Fibroblast of lung (primary cell): ENCODE measurements around the gene DIPK2A. TPM values are rescaled to one million over a fixed set of nuclear protein-coding genes. Genes with fewer than 3 reads are reported as not detected.

Source experiments
- DNase-seq, 2 donors: peaks; one replicate each; pipeline versions ENCODE4 v3.0.0 to v3.0.0-alpha.2; 2010; ENCODE audit warnings: low read depth in 2 of 2
- H2AFZ ChIP-seq: 2 replicates; pipeline ENCODE4 v1.5.1; 2012; ENCODE audit warnings: low read length, control low read depth, inconsistent platforms
- H3K27ac ChIP-seq: 2 replicates; pipeline ENCODE4 v1.5.1; 2011; ENCODE audit warnings: low read length, control low read depth; ENCODE audit not compliant: insufficient read depth
- H3K27me3 ChIP-seq: 2 replicates; pipeline ENCODE4 v1.5.1; 2011; ENCODE audit warnings: mild to moderate bottlenecking, low read length; ENCODE audit not compliant: control insufficient read depth, insufficient read depth
- H3K36me3 ChIP-seq: 2 replicates; pipeline ENCODE4 v1.5.1; 2011; ENCODE audit warnings: low read length; ENCODE audit not compliant: control insufficient read depth, insufficient read depth
- H3K4me1 ChIP-seq: 2 replicates; pipeline ENCODE4 v1.5.1; 2011; ENCODE audit warnings: low read length; ENCODE audit not compliant: control insufficient read depth, insufficient read depth; ENCODE audit errors: extremely low read depth
- H3K4me2 ChIP-seq: 2 replicates; pipeline ENCODE4 v1.5.1; 2011; ENCODE audit warnings: low read length, control low read depth; ENCODE audit not compliant: insufficient read depth; ENCODE audit errors: extremely low read depth
- H3K4me3 ChIP-seq, 4 experiments: fragments of 200-600 bp in 1 of 4; sonication (generic) in 1 of 4; replicated peaks in 1 of 4; 2 replicates each; pipeline ENCODE4 v1.5.1; 2011 to 2016; ENCODE audit warnings: low read length in 4 of 4, low read depth in 3 of 4, mild to moderate bottlenecking in 3 of 4, control low read depth in 2 of 4, inconsistent platforms in 1 of 4, mixed read lengths in 1 of 4; ENCODE audit not compliant: insufficient read depth in 1 of 4; ENCODE audit errors: control extremely low read depth in 1 of 4
- H3K79me2 ChIP-seq: 2 replicates; pipeline ENCODE4 v1.5.1; 2012; ENCODE audit warnings: mild to moderate bottlenecking, low read length, inconsistent platforms; ENCODE audit not compliant: control insufficient read depth, insufficient read depth
- H3K9ac ChIP-seq: 2 replicates; pipeline ENCODE4 v1.5.1; 2011; ENCODE audit warnings: mild to moderate bottlenecking, low read length, control low read depth; ENCODE audit not compliant: insufficient read depth
- H3K9me3 ChIP-seq: 2 replicates; pipeline ENCODE4 v1.5.1; 2012; ENCODE audit warnings: low read depth, low read length; ENCODE audit not compliant: control insufficient read depth, insufficient read depth
- H4K20me1 ChIP-seq: 2 replicates; pipeline ENCODE4 v1.5.1; 2011; ENCODE audit warnings: low read length; ENCODE audit not compliant: control insufficient read depth, insufficient read depth; ENCODE audit errors: extremely low read depth
- EZH2 ChIP-seq: IDR thresholded peaks from 2 replicates; pipeline ENCODE4 v1.5.1; 2012; ENCODE audit warnings: low read length, control low read depth, mild to moderate bottlenecking; ENCODE audit errors: missing control alignments
- polyA plus RNA-seq, 2 donors: library from polyadenylated mRNA; depleted of rRNA in 1 of 2; stranded (reverse) in 1 of 2; unstranded in 1 of 2; fragments of >200 nt; gene quantifications; 2 replicates each; pipeline ENCODE4 v1.2.1, GENCODE V29; 2011 to 2012; ENCODE audit warnings: missing spikeins in 1 of 2
- total RNA-seq: library from RNA; depleted of rRNA; stranded (reverse); fragments of >200 nt; gene quantifications from 2 replicates; pipeline ENCODE4 v1.2.1, GENCODE V29; 2014
- TF ChIP-seq, protein P1 (sequence below), 2 donors: IDR thresholded peaks in 1 of 2; conservative IDR thresholded peaks in 1 of 2; 1 replicate in 1 of 2; 2 replicates in 1 of 2; pipeline ENCODE4 v1.5.1; 2011 to 2012; ENCODE audit warnings: low read length in 2 of 2, control low read depth in 1 of 2, inconsistent platforms in 1 of 2, low read depth in 1 of 2, mild to moderate bottlenecking in 1 of 2

DIPK2A gene
- total and polyA plus RNA-seq, 2 donors (not counting 1 experiment from before 2014, with no cell fraction given), result 26.4 to 96.1 TPM

DNA sequence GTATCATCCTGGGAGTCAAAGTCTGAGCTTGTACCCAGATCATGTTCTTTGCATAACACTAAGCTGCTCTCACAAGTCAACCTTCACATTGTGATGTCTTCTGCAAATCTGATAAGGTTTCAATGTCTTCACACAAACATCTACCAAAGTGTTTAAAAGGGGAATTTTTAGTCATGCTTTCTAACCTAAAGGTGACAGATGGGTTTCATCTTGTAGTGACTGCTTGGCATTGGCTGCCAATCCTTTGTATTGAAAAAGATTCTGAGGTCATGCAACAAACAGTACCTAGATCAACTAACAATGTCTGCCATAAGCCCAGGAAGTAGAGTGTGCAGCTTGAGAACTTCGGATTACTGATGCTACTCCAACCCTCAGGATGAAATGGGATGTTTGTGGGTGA, 43.6 kb upstream of the DIPK2A start:
- H4K20me1 ChIP-seq, result no peaks in the 10 kb centered on the region
- no peak overlapping the region for H3K27ac ChIP-seq
- no peak overlapping the region for H3K9ac ChIP-seq
- no peaks in the 10 kb centered on the region for H3K36me3 ChIP-seq
- H3K4me2 ChIP-seq, result no peak overlapping the region
- no peaks in the 10 kb centered on the region for H3K79me2 ChIP-seq
- H3K4me1 ChIP-seq, result no peaks in the 10 kb centered on the region
- TF ChIP-seq, protein P1, sequence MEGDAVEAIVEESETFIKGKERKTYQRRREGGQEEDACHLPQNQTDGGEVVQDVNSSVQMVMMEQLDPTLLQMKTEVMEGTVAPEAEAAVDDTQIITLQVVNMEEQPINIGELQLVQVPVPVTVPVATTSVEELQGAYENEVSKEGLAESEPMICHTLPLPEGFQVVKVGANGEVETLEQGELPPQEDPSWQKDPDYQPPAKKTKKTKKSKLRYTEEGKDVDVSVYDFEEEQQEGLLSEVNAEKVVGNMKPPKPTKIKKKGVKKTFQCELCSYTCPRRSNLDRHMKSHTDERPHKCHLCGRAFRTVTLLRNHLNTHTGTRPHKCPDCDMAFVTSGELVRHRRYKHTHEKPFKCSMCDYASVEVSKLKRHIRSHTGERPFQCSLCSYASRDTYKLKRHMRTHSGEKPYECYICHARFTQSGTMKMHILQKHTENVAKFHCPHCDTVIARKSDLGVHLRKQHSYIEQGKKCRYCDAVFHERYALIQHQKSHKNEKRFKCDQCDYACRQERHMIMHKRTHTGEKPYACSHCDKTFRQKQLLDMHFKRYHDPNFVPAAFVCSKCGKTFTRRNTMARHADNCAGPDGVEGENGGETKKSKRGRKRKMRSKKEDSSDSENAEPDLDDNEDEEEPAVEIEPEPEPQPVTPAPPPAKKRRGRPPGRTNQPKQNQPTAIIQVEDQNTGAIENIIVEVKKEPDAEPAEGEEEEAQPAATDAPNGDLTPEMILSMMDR (conservative IDR thresholded peaks at IDR 0.05 in 1 of 2, IDR thresholded peaks at IDR 0.05 in 1 of 2; ENCODE audit: low read depth in 1 of 2, low read length in 2 of 2), result no peak
- TF ChIP-seq EZH2, result no peak
- H2AFZ ChIP-seq, result no peak overlapping the region
- DNase-seq, result no peak
- no peak overlapping the region for H3K4me3 ChIP-seq
- no peaks in the 10 kb centered on the region for H3K9me3 ChIP-seq
- no peaks in the 10 kb centered on the region for H3K27me3 ChIP-seq

- Histone ChIP-seq H3K79me2 (no peaks in the 10 kb centered on the region), H3K27me3 (no peaks in the 10 kb centered on the region), H3K9me3 (no peaks in the 10 kb centered on the region), H4K20me1 (no peaks in the 10 kb centered on the region), H3K27ac (no peak overlapping the region), H2AFZ (no peak overlapping the region), H3K4me2 (no peak overlapping the region), H3K9ac (no peak overlapping the region), H3K4me1 (no peaks in the 10 kb centered on the region), H3K36me3 (no peaks in the 10 kb centered on the region), H3K4me3 (no peak overlapping the region)
- TF ChIP-seq EZH2, result no peak
- TF ChIP-seq, protein P1 (conservative IDR thresholded peaks at IDR 0.05 in 1 of 2, IDR thresholded peaks at IDR 0.05 in 1 of 2; ENCODE audit: low read depth in 1 of 2, low read length in 2 of 2), result no peak
- no peak for DNase-seq
Observed at GRCh38 chr3:143928541-143929255, 42.9 kb upstream of the DIPK2A start.

DNA sequence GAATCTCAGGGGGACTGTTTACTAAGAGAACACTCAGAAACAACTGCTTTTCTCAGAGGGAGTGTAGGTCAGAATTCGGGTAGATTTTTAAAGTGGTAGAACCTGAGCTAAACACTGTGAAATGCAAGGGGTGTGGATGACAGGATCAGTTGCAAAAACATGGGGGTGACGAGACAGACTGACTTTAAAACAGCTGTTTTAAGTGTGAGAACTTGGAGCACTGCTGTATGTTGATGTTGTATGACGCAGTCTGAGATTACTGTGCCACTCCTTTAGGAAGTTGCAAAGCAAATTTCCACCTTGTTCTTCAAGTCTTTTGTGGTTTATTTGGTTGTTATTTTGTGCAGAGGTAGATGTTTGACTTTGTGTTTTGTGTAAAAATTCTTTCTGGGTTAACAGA, 36.8 kb upstream of the DIPK2A start:
- TF ChIP-seq, protein P1 (conservative IDR thresholded peaks at IDR 0.05 in 1 of 2, IDR thresholded peaks at IDR 0.05 in 1 of 2; ENCODE audit: low read depth in 1 of 2, low read length in 2 of 2), result no peak
- no peak for TF ChIP-seq EZH2
- no peak for DNase-seq

More for the DNA sequence above, 36.8 kb upstream of the DIPK2A start:
- Histone ChIP-seq H4K20me1 (no peaks in the 10 kb centered on the region), H3K9ac (no peak overlapping the region), H3K4me2 (no peak overlapping the region), H3K4me1 (no peaks in the 10 kb centered on the region), H3K27ac (no peak overlapping the region), H3K79me2 (no peaks in the 10 kb centered on the region), H3K36me3 (no peaks in the 10 kb centered on the region), H3K27me3 (no peaks in the 10 kb centered on the region), H3K9me3 (no peaks in the 10 kb centered on the region), H3K4me3 (no peak overlapping the region), H2AFZ (no peak overlapping the region)
